ENCODE measurements around the gene NGRN.

DNA sequence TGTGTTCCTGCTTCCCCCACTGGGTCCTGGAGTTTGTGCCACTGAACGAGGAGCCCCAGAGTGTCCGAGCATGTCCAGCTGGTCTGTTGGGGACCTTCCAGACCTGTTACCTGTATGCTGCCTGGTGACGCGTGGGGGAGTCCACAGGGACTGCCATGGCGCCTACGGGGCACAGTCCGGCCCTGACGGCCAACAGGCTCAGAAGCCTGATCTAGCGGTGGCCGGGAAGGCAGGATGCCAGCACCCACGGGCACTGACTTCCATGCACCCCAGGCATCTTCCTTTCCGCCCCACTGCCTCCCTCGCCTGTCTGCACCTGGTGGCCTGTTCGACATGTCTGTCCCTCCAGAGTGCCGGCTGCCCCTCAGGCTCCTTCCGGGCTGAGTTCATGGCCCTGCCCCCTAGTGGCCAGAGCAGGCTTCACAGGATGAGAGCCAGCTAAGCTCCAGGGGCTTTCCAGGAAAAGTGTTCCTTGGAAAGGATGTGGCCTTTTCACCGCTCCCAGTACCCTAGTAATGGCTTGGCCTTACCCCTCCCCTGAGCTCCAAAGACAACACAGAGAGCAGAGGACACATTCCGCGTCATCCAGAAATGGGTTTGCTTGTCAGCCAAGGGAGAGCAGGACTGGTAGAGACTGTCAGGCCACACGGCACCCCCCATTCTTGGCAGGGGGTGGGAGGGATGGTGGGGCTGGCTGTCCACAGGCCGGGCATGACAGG is 35.7 kb downstream of the NGRN start:
- TF ChIP-seq CTCF (IDR thresholded peaks at IDR 0.05), result peak; percentile 52 to 85 (median 79)
- TF ChIP-seq POLR2A (IDR thresholded peaks at IDR 0.05), result no peak
